Heart left ventricle (tissue), 13 donors: Measurements from ENCODE around the gene SOX8.

Experiments
- POLR2A ChIP-seq, 2 donors: fragments of 450-650 bp; IDR thresholded peaks; one replicate each; pipeline ENCODE4 v1.6.1; 2017; ENCODE audit warnings: antibody characterized with exemption in 2 of 2, mild to moderate bottlenecking in 2 of 2, moderate library complexity in 2 of 2
- TF ChIP-seq, protein P1 (sequence below), 12 donors: fragments of 200-600 bp; sonication (generic) in 4 of 12; IDR thresholded peaks; one replicate each; pipeline versions ENCODE4 v1.5.0 to v1.8.0; 2018 to 2022; ENCODE audit warnings: antibody characterized with exemption in 12 of 12, mild to moderate bottlenecking in 5 of 12
- donor health status: ischemic (EF 13 %, LVEDD 7.1; RV severe dilation, severe dysfunction).
- donor health status: DM: no; HTN: yes; CAD: no.
- donor health status: DM: no; HTN: no; CAD: no.
- donor health status: ischemic (EF 25% LVEDD 6.9; RV normal size, moderate dysfunction).
- donor health status: ischemic (EF 25% LVEDD 5.7; RV mildly dilated, moderate dysfunction).
- donor health status: ischemic (EF 35%, LVEDD 5.7; RV mildly dilated, moderate dysfunction).
- donor health status: nonischemic (EF 11% LVEDD 7.7; RV severe dilation, severe dysfunction).
- donor health status: DM: yes; HTN: yes; CAD: no.
- donor health status: PGD.
- donor health status: ischemic (EF 29% LVEDD 5.4; RV normal size, mild dysfunction).
- donor health status: nonischemic (EF 23%, LVEDD 6.1; RV moderate dilation, normal function).

DNA sequence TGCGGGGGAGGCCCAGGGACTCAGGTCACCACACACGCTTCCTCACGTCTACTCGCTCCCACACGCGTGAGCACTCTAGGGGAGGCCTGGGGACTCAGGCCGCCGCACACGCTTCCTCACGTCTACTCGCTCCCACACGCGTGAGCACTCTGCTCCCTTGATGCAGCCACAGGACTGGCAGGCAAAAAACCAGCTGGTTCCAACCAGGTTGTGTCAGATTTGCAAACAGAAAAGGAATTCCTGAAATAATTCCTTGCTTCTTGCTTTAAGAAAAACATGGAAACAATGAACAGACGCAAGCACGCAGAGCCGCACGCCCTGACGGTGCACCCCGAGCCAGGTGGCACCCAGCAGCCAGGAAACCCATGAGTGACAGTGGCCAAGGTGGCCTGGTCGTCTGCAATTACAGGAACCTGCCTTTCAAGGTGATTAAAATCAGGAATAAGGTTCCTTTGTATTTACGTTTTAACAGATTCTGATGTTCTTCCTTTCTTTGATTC lies 48.7 kb upstream of the SOX8 start:
- TF ChIP-seq, protein P1, sequence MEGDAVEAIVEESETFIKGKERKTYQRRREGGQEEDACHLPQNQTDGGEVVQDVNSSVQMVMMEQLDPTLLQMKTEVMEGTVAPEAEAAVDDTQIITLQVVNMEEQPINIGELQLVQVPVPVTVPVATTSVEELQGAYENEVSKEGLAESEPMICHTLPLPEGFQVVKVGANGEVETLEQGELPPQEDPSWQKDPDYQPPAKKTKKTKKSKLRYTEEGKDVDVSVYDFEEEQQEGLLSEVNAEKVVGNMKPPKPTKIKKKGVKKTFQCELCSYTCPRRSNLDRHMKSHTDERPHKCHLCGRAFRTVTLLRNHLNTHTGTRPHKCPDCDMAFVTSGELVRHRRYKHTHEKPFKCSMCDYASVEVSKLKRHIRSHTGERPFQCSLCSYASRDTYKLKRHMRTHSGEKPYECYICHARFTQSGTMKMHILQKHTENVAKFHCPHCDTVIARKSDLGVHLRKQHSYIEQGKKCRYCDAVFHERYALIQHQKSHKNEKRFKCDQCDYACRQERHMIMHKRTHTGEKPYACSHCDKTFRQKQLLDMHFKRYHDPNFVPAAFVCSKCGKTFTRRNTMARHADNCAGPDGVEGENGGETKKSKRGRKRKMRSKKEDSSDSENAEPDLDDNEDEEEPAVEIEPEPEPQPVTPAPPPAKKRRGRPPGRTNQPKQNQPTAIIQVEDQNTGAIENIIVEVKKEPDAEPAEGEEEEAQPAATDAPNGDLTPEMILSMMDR (IDR thresholded peaks at IDR 0.05), result no peak
- TF ChIP-seq POLR2A (IDR thresholded peaks at IDR 0.05), result no peak
